ENCODE measurements around the gene RAD17. TPM values are rescaled to one million over a fixed set of nuclear protein-coding genes. Genes with fewer than 3 reads are reported as not detected.
A peak's percentile ranks its signal among the peaks of the same experiment; 100 is the strongest.
"Not testable (repeated sequence)": the region's sequence is repeated elsewhere in the genome, so short reads cannot be mapped to it uniquely, and the experiment has no call there.

The RAD17 gene
- total RNA-seq, 4 donors from 2014 or later, result 4.9 to 18.3 (median 10.9) TPM

DNA sequence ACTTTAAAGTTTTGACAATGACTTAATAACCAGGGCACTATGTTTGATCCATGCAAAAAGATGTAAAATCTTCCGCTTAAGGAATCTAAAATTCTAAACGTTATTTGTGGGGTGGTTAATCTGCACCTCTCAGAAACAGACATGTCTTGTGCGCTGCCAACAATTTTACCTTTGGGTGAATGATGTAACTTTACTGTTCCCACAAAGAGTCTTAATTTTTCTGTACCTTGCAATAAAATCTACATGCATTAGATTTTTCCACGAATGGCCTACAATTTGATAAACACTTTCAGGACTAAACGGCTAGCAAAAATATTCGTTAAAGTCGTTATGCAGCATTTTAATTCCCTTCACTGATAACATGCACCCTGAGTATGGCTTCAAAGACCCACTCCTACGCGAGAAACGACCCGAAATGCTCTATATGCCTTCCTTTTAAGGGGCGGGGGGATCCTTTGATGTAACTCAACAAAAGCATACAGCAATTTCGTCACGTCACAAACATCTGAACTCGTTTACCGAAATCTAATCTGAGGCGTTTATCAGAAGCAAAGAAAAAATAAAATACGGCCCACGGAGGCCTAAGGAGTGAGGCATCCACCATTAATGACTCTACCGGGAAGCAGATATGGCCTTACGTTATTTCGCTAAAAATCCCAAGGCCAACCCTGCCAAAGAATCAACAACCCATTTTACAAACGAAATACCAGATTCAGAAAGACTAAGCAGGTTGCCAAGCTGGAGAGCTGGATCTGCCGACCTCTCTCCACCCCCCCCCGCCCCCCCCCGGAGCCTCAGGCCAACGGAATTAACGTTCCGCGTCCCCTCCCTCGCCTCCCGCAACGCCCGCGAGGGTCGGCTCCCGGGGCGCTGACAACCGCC is 919 bp upstream of the RAD17 start:
- no peak for DNase-seq
- Histone ChIP-seq H3K27me3 (no peaks in the 10 kb centered on the region), H3K27ac (peak overlapping the region; percentile 93 to 98 (median 96)), H3K4me3 (peak overlapping the region; percentile 70 to 91 (median 76)), H3K9me3 (no peaks in the 10 kb centered on the region), H3K36me3 (peaks cover 0 to 38% (median 0%) of the 10 kb centered on the region in 3 donors), H3K4me1 (peaks cover 11 to 56% (median 21%) of the 10 kb centered on the region in 3 donors)
- WGBS, 2 donors, result 2 to 4% methylated on average over 23 of the region's 39 CpGs
- intact Hi-C loops (cut with DNase I), result no loop called here
- TF ChIP-seq CTCF (IDR thresholded peaks at IDR 0.05) (no peak), POLR2A (IDR thresholded peaks at IDR 0.05) (no peak)

DNA sequence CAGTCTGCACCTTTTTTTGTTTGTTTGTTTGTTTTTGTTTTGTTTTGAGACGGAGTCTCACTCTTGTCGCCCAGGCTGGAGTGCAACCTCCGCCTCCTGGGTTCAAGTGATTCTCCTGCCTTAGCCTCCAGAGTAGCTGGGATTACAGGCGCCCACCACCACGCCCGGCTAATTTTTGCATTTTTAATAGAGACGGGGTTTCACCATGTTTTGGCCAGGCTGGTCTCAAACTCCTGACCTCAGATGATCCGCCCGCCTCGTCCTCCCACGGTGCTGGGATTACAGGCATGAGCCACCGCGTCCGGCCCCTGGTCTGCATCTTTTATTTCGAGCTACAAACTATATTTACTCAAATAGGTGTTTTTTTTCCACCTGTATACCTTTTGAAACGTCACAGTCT is 717 bp downstream of the RAD17 start:
- Histone ChIP-seq H3K4me1 (peaks cover 11 to 56% (median 21%) of the 10 kb centered on the region in 3 donors), H3K36me3 (peaks cover 0 to 40% (median 0%) of the 10 kb centered on the region in 3 donors), H3K4me3 (peak overlapping the region; percentile 70 to 91 (median 76)), H3K27ac (peak overlapping the region; percentile 93 to 98 (median 96))
- H3K9me3 ChIP-seq; H3K27me3 ChIP-seq; intact Hi-C loops (cut with DNase I); DNase-seq: not testable (repeated sequence)
- WGBS, 2 donors, result 1 to 3% methylated on average over 16 of the region's 16 CpGs

- TF ChIP-seq POLR2A (IDR thresholded peaks at IDR 0.05), result no peak
- TF ChIP-seq CTCF (IDR thresholded peaks at IDR 0.05), result no peak
- Histone ChIP-seq H3K27ac (no peak overlapping the region), H3K9me3 (no peaks in the 10 kb centered on the region), H3K4me3 (no peak overlapping the region), H3K4me1 (peaks cover 11 to 44% (median 20%) of the 10 kb centered on the region in 3 donors), H3K27me3 (no peaks in the 10 kb centered on the region), H3K36me3 (peaks cover 0 to 37% (median 0%) of the 10 kb centered on the region in 3 donors)
- 96 to 97% methylated on average over 5 of the region's 5 CpGs for WGBS, 2 donors
- intact Hi-C loops (cut with DNase I), result no loop called here
- no peak for DNase-seq
These were observed 2.8 kb downstream of the RAD17 start for GRCh38 chr5:69372394-69372793.

DNA sequence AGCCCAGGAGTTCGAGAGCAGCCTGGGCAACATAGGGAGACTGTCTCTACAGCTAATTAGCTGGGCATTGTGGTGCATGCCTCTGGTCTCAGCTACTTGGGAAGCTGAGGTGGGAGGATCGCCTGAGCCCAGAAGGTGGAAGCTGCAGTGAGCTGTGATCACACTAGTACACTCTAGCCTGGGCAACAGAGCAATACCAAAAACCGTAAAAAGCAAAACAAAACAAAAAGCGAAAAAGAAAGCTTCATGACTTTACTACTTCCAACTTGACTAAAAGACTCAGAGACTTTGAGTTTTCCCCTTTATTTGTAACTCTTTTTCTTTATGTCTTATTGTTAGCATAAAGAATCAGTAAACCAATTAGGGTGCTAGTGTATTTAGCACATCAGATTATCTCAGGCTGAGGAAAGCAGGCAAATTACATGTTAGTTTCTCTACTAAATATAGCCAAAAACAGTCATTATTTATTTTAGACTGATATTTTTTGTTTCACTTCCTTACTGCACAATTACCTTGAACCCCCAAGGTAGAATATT is 5.4 kb downstream of the RAD17 start:
- Histone ChIP-seq H3K9me3 (no peaks in the 10 kb centered on the region), H3K4me3 (no peak overlapping the region), H3K36me3 (peaks cover 0 to 59% (median 0%) of the 10 kb centered on the region in 3 donors), H3K27me3 (no peaks in the 10 kb centered on the region), H3K27ac (no peak overlapping the region), H3K4me1 (peaks cover 0 to 30% (median 10%) of the 10 kb centered on the region in 3 donors)
- 82 to 90% methylated on average over 4 of the region's 4 CpGs for WGBS, 2 donors
- DNase-seq, result no peak
- no peak for TF ChIP-seq POLR2A (IDR thresholded peaks at IDR 0.05)
- TF ChIP-seq CTCF (IDR thresholded peaks at IDR 0.05), result no peak
- intact Hi-C loops (cut with DNase I), result no loop called here

- Histone ChIP-seq H3K4me3 (no peak overlapping the region), H3K4me1 (no peaks in the 10 kb centered on the region), H3K27ac (no peak overlapping the region), H3K27me3 (no peaks in the 10 kb centered on the region), H3K9me3 (no peaks in the 10 kb centered on the region), H3K36me3 (peaks cover 0 to 93% (median 5%) of the 10 kb centered on the region in 3 donors)
- intact Hi-C loops (cut with DNase I), result no loop called here
- TF ChIP-seq CTCF (IDR thresholded peaks at IDR 0.05) (no peak), POLR2A (IDR thresholded peaks at IDR 0.05) (no peak)
- DNase-seq, result no peak
These were observed 8.8 kb downstream of the RAD17 start for GRCh38 chr5:69378376-69378775.

Measured in esophagus squamous epithelium (tissue), 5 donors.